SU-DHL-6 (cell line): ENCODE data around the gene FOCAD.

ENCODE experiments used
- H2AFZ ChIP-seq: fragments of 200-600 bp; sonication (generic); 2 replicates; pipeline ENCODE4 v1.6.1; 2014; ENCODE audit warnings: low read depth, mild to moderate bottlenecking, moderate library complexity, mixed read lengths, antibody characterized with exemption, low read length; ENCODE audit not compliant: severe bottlenecking
- H3F3A ChIP-seq: fragments of 200-600 bp; shearing (Covaris generic); 2 replicates; pipeline ENCODE4 v1.6.0; 2016; ENCODE audit warnings: antibody characterized with exemption, mild to moderate bottlenecking; ENCODE audit not compliant: insufficient read depth
- H3K27ac ChIP-seq: fragments of 200-600 bp; sonication (generic); 2 replicates; pipeline ENCODE4 v1.5.1; 2016; ENCODE audit warnings: low read depth, mild to moderate bottlenecking, low read length, moderate library complexity, mixed read lengths
- H3K27me3 ChIP-seq: fragments of 200-600 bp; sonication (generic), shearing (Covaris generic); 2 replicates; pipeline ENCODE4 v1.6.0; 2014; ENCODE audit warnings: mild to moderate bottlenecking, low read length
- H3K36me3 ChIP-seq: fragments of 200-600 bp; sonication (generic); 2 replicates; pipeline ENCODE4 v1.6.1; 2014; ENCODE audit warnings: mild to moderate bottlenecking, low read length, mixed read lengths
- H3K4me2 ChIP-seq: fragments of 300-600, 200-600 bp; shearing (Covaris generic), sonication (generic); 2 replicates; pipeline ENCODE4 v1.6.0; 2014; ENCODE audit warnings: low read length, low read depth, mild to moderate bottlenecking; ENCODE audit not compliant: poor library complexity, severe bottlenecking
- H3K4me3 ChIP-seq: fragments of 200-600 bp; sonication (generic); 2 replicates; pipeline ENCODE4 v1.5.1; 2014; ENCODE audit warnings: antibody characterized with exemption, low read length, mild to moderate bottlenecking, mixed read lengths; ENCODE audit not compliant: insufficient read depth, poor library complexity, severe bottlenecking
- H3K79me2 ChIP-seq: fragments of 200-600 bp; sonication (generic); 2 replicates; pipeline ENCODE4 v1.6.1; 2014; ENCODE audit warnings: mild to moderate bottlenecking, low read length, moderate library complexity; ENCODE audit not compliant: insufficient read depth
- H3K9ac ChIP-seq: fragments of 200-600 bp; sonication (generic); 2 replicates; pipeline ENCODE4 v1.7.0; 2014; ENCODE audit warnings: mild to moderate bottlenecking, low read length
- H3K9me2 ChIP-seq: fragments of 200-600 bp; sonication (generic); replicated peaks from 2 replicates; pipeline ENCODE4 v1.6.1; 2014; ENCODE audit warnings: low read length; ENCODE audit not compliant: insufficient read depth
- H3K9me3 ChIP-seq: fragments of 200-600 bp; sonication (generic); 2 replicates; pipeline ENCODE4 v1.6.1; 2014; ENCODE audit warnings: low read length, mixed read lengths; ENCODE audit not compliant: insufficient read depth
- H4K20me1 ChIP-seq: fragments of 200-600 bp; sonication (generic); 2 replicates; pipeline ENCODE4 v1.6.1; 2014; ENCODE audit warnings: low read depth, mild to moderate bottlenecking, antibody characterized with exemption, low read length, moderate library complexity, mixed read lengths
- EZH2phosphoT487 ChIP-seq: fragments of 200-600 bp; sonication (generic), shearing (Covaris generic); conservative IDR thresholded peaks from 2 replicates; pipeline ENCODE4 v1.6.1; 2018; ENCODE audit warnings: mild to moderate bottlenecking, antibody characterized with exemption, low read length, moderate library complexity, mixed read lengths
- TF ChIP-seq, protein P1 (sequence below): fragments of 200-600 bp; sonication (generic); IDR thresholded peaks from one replicate; pipeline ENCODE4 v1.5.1; 2017; ENCODE audit warnings: antibody characterized with exemption, mild to moderate bottlenecking, low read length, moderate library complexity; ENCODE audit not compliant: insufficient read depth, poor library complexity, severe bottlenecking

Gene FOCAD

GRCh38 chr9:20746967-20747366 is 62.9 kb downstream of the FOCAD start:
- Histone ChIP-seq H3K9me2 (no peaks in the 10 kb centered on the region), H3K27me3 (no peaks in the 10 kb centered on the region), H3K4me3 (no peak overlapping the region), H3K9me3 (no peaks in the 10 kb centered on the region), H3K4me2 (no peak overlapping the region), H2AFZ (no peak overlapping the region), H3K27ac (no peak overlapping the region), H4K20me1 (peaks cover 6% of the 10 kb centered on the region; the same call in 1 of the 2 replicates), H3K79me2 (no peaks in the 10 kb centered on the region), H3F3A (no peaks in the 10 kb centered on the region), H3K9ac (no peak overlapping the region), H3K36me3 (no peaks in the 10 kb centered on the region)
- no peak for TF ChIP-seq EZH2phosphoT487
- TF ChIP-seq, protein P1, sequence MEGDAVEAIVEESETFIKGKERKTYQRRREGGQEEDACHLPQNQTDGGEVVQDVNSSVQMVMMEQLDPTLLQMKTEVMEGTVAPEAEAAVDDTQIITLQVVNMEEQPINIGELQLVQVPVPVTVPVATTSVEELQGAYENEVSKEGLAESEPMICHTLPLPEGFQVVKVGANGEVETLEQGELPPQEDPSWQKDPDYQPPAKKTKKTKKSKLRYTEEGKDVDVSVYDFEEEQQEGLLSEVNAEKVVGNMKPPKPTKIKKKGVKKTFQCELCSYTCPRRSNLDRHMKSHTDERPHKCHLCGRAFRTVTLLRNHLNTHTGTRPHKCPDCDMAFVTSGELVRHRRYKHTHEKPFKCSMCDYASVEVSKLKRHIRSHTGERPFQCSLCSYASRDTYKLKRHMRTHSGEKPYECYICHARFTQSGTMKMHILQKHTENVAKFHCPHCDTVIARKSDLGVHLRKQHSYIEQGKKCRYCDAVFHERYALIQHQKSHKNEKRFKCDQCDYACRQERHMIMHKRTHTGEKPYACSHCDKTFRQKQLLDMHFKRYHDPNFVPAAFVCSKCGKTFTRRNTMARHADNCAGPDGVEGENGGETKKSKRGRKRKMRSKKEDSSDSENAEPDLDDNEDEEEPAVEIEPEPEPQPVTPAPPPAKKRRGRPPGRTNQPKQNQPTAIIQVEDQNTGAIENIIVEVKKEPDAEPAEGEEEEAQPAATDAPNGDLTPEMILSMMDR: no peak

GRCh38 chr9:20749496-20750198 is 65.6 kb downstream of the FOCAD start:
- H3K79me2 ChIP-seq: no peaks in the 10 kb centered on the region
- peaks cover 6% of the 10 kb centered on the region; the same call in 1 of the 2 replicates for H4K20me1 ChIP-seq
- no peak for TF ChIP-seq EZH2phosphoT487
- TF ChIP-seq, protein P1: no peak
- no peak overlapping the region for H3K4me3 ChIP-seq
- H3K36me3 ChIP-seq: no peaks in the 10 kb centered on the region
- no peak overlapping the region for H2AFZ ChIP-seq
- H3F3A ChIP-seq: no peaks in the 10 kb centered on the region
- no peak overlapping the region for H3K27ac ChIP-seq
- no peaks in the 10 kb centered on the region for H3K9me3 ChIP-seq
- no peak overlapping the region for H3K4me2 ChIP-seq
- H3K9me2 ChIP-seq: no peaks in the 10 kb centered on the region
- no peak overlapping the region for H3K9ac ChIP-seq
- no peaks in the 10 kb centered on the region for H3K27me3 ChIP-seq

GRCh38 chr9:20753761-20754160 is 69.7 kb downstream of the FOCAD start:
- H3K36me3 ChIP-seq: no peaks in the 10 kb centered on the region
- peaks cover 6% of the 10 kb centered on the region; the same call in 1 of the 2 replicates for H4K20me1 ChIP-seq
- no peak overlapping the region for H2AFZ ChIP-seq
- H3K9me2 ChIP-seq: no peaks in the 10 kb centered on the region
- H3K27me3 ChIP-seq: no peaks in the 10 kb centered on the region
- no peak overlapping the region for H3K27ac ChIP-seq
- H3K9ac ChIP-seq: no peak overlapping the region
- TF ChIP-seq, protein P1: no peak
- no peak for TF ChIP-seq EZH2phosphoT487
- no peak overlapping the region for H3K4me2 ChIP-seq
- H3K4me3 ChIP-seq: no peak overlapping the region
- H3K79me2 ChIP-seq: no peaks in the 10 kb centered on the region
- H3K9me3 ChIP-seq: no peaks in the 10 kb centered on the region
- no peaks in the 10 kb centered on the region for H3F3A ChIP-seq
